ENCODE measurements around the gene STX10.

DNA sequence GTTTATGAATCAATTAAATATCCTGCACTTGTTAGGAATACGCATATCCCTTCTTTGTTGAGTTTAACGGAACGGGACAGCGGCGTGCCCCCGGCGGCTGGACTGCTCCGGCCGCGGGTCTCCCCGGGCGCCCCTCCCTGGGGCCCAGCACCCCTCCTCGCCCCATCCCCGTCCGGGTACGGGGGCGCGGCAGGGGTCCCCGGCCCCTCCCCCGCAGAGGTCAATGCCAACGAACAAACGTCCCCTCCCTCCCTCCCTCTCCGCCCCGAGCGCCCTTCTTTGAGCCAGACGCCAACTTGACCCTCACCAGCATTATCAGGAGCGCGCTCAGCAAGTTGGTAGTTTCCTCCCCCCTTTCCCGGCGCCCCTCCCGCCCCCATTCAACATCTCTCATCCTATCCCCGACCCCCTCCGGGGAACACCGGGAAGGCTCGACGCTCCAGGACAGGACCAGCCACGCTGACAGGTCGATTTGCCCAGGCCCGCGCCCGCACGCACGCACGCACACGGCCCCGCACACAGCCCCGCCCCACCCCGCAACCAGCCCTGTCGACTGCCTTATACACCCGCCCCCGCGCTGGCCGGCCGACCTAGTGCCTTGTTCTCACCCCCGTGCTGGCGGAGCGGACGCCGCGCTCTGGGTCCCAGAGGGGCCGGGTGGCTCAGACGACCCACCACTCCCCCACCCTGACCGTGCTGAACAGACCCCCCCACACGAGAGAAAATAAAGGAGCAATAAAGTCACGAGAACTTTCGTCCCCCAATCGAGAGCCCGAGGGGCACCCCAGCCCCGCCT is 52.5 kb downstream of the STX10 start:
- TF ChIP-seq, protein P1, sequence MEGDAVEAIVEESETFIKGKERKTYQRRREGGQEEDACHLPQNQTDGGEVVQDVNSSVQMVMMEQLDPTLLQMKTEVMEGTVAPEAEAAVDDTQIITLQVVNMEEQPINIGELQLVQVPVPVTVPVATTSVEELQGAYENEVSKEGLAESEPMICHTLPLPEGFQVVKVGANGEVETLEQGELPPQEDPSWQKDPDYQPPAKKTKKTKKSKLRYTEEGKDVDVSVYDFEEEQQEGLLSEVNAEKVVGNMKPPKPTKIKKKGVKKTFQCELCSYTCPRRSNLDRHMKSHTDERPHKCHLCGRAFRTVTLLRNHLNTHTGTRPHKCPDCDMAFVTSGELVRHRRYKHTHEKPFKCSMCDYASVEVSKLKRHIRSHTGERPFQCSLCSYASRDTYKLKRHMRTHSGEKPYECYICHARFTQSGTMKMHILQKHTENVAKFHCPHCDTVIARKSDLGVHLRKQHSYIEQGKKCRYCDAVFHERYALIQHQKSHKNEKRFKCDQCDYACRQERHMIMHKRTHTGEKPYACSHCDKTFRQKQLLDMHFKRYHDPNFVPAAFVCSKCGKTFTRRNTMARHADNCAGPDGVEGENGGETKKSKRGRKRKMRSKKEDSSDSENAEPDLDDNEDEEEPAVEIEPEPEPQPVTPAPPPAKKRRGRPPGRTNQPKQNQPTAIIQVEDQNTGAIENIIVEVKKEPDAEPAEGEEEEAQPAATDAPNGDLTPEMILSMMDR (IDR thresholded peaks at IDR 0.05; ENCODE audit: low read length), result no peak
- TF ChIP-seq EZH2 (IDR thresholded peaks at IDR 0.05; ENCODE audit: borderline replicate concordance, low read length), result no peak
